Spleen (tissue), 7 donors: Measurements from ENCODE around the gene CLDN16.

Experiments
- POLR2A ChIP-seq, 3 donors: fragments of 450-650 bp; IDR thresholded peaks; one replicate each; pipeline ENCODE4 v1.5.1; 2017; ENCODE audit warnings: antibody characterized with exemption in 3 of 3, mild to moderate bottlenecking in 1 of 3
- TF ChIP-seq, protein P1 (sequence below), 11 experiments: fragments of 200-600 bp in 7 of 11; fragments of 450-650 bp in 4 of 11; sonication (generic) in 4 of 11; IDR thresholded peaks in 8 of 11; conservative IDR thresholded peaks in 3 of 11; 1 replicate in 7 of 11; 2 replicates in 4 of 11; pipeline versions ENCODE4 v1.4.0 to v1.8.0; 2016 to 2021; ENCODE audit warnings: antibody characterized with exemption in 11 of 11, inconsistent platforms in 4 of 11, mild to moderate bottlenecking in 1 of 11
- donor health status: DM: no; HTN: no; CAD: no; lungs with moderate emphysema.
- donor health status: DM: no; HTN: no; CAD: no.
- donor health status: DM: no; HTN: no; CAD: no.

- no peak for TF ChIP-seq POLR2A (IDR thresholded peaks at IDR 0.05)
- TF ChIP-seq, protein P1, sequence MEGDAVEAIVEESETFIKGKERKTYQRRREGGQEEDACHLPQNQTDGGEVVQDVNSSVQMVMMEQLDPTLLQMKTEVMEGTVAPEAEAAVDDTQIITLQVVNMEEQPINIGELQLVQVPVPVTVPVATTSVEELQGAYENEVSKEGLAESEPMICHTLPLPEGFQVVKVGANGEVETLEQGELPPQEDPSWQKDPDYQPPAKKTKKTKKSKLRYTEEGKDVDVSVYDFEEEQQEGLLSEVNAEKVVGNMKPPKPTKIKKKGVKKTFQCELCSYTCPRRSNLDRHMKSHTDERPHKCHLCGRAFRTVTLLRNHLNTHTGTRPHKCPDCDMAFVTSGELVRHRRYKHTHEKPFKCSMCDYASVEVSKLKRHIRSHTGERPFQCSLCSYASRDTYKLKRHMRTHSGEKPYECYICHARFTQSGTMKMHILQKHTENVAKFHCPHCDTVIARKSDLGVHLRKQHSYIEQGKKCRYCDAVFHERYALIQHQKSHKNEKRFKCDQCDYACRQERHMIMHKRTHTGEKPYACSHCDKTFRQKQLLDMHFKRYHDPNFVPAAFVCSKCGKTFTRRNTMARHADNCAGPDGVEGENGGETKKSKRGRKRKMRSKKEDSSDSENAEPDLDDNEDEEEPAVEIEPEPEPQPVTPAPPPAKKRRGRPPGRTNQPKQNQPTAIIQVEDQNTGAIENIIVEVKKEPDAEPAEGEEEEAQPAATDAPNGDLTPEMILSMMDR (IDR thresholded peaks at IDR 0.05 in 8 of 11, conservative IDR thresholded peaks at IDR 0.05 in 3 of 11): no peak
Observed at GRCh38 chr3:190375246-190375645, 12.7 kb upstream of the CLDN16 start.
